Spleen (tissue), 7 donors: ENCODE data around the gene CHST8.

Experiments
- POLR2A ChIP-seq, 3 donors: fragments of 450-650 bp; IDR thresholded peaks; one replicate each; pipeline ENCODE4 v1.5.1; 2017; ENCODE audit warnings: antibody characterized with exemption in 3 of 3, mild to moderate bottlenecking in 1 of 3
- POLR2AphosphoS5 ChIP-seq, 3 donors: sonication (generic); formaldehyde crosslinking; IDR thresholded peaks; one replicate each; pipeline ENCODE4 v1.5.1; 2017; ENCODE audit warnings: antibody characterized with exemption in 3 of 3
- TF ChIP-seq, protein P1 (sequence below), 11 experiments: fragments of 200-600 bp in 7 of 11; fragments of 450-650 bp in 4 of 11; sonication (generic) in 4 of 11; IDR thresholded peaks in 8 of 11; conservative IDR thresholded peaks in 3 of 11; 1 replicate in 7 of 11; 2 replicates in 4 of 11; pipeline versions ENCODE4 v1.4.0 to v1.8.0; 2016 to 2021; ENCODE audit warnings: antibody characterized with exemption in 11 of 11, inconsistent platforms in 4 of 11, mild to moderate bottlenecking in 1 of 11
- donor health status: DM: no; HTN: no; CAD: no; lungs with moderate emphysema.
- donor health status: DM: no; HTN: no; CAD: no.
- donor health status: DM: no; HTN: no; CAD: no.

DNA sequence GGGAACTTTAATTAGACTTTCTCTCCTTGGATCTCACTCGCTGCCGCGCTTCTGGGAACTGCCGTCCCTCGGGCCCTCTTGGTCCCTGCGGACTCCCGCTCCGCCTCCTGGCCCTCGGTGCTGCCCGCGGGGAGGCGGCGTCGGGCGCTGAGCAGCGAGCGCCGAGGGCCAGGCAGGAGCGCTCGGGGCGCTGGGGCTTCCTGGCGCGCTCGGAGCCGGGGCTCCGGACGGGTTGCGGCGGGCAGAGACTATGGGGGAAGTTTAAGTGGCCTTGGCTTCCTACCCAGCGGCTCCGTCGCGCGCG lies 704 bp downstream of the CHST8 start:
- TF ChIP-seq, protein P1, sequence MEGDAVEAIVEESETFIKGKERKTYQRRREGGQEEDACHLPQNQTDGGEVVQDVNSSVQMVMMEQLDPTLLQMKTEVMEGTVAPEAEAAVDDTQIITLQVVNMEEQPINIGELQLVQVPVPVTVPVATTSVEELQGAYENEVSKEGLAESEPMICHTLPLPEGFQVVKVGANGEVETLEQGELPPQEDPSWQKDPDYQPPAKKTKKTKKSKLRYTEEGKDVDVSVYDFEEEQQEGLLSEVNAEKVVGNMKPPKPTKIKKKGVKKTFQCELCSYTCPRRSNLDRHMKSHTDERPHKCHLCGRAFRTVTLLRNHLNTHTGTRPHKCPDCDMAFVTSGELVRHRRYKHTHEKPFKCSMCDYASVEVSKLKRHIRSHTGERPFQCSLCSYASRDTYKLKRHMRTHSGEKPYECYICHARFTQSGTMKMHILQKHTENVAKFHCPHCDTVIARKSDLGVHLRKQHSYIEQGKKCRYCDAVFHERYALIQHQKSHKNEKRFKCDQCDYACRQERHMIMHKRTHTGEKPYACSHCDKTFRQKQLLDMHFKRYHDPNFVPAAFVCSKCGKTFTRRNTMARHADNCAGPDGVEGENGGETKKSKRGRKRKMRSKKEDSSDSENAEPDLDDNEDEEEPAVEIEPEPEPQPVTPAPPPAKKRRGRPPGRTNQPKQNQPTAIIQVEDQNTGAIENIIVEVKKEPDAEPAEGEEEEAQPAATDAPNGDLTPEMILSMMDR (IDR thresholded peaks at IDR 0.05 in 8 of 11, conservative IDR thresholded peaks at IDR 0.05 in 3 of 11): no peak
- no peak for TF ChIP-seq POLR2A (IDR thresholded peaks at IDR 0.05)
- TF ChIP-seq POLR2AphosphoS5 (IDR thresholded peaks at IDR 0.05): no peak
